ENCODE results near the gene UBE4B.
"Not testable (repeated sequence)": the region's sequence is repeated elsewhere in the genome, so short reads cannot be mapped to it uniquely, and the experiment has no call there.

Gene UBE4B

DNA sequence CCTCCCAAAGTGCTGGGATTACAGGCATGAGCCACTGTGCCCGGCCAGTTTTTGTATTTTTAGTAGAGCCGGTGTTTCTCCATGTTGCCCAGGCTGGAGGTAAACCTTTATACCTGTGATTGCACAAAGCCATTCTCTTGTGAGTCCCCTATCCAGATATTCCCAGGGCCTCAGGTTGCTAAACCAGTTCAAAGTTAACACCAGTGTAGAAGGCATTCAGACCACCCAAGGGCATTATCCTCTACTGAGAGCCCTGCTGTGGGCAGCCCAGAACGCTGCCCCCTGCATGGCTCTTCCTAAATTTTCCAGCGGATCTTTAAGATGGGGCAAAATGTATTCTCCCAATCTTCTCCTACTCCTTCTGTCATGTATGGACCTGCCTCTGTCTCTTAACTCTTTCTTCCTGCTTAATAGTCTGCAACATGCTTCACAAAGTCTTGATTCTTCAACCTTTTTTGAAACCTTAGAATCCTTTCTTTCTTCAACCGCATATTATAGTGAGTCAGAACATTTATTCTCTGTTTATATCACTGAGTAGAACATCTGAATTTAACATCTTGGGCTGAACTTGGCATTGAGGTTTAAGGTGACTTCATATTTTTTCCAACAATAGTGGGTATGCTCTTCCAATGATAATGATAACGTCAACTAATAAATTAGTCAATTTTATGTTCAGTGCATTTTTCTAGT lies 36.0 kb downstream of the UBE4B start:
- in situ Hi-C loops (cut with MboI; ENCODE audit: low sequenced_read_pairs) = no loop called here
- Histone ChIP-seq H3K9me3 (no peaks in the 10 kb centered on the region), H3K4me1 (peaks cover 22% of the 10 kb centered on the region), H3K36me3 (replicated peaks) (peaks cover 5% of the 10 kb centered on the region; the same call in 1 of the 2 replicates), H3K27me3 (ENCODE audit: low read depth) (no peaks in the 10 kb centered on the region), H3K4me3 (no peak overlapping the region)
- DNase-seq (ENCODE audit: low spot score in 2 of 2) = no peak

DNA sequence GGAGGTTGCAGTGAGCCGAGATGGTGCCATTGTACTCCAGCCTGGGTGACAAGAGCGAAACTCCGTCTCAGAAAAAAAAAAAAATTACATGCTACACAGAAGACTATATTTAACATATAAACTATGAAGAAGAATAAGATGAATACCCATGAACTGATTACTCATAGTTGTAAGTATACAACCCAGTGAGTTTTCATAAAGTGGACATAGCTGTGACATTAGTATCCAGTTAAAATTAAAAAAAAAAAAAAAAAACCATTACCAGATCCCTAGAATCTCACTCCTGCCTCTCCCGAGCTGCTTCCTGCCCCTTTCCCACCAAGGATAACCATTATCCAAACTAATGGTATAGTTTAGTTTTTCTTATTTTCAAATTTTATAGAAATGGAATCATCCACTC lies 37.4 kb downstream of the UBE4B start:
- DNase-seq (ENCODE audit: low spot score in 2 of 2) = no peak
- in situ Hi-C loops (cut with MboI; ENCODE audit: low sequenced_read_pairs) = no loop called here
- Histone ChIP-seq H3K4me3 (no peak overlapping the region), H3K9me3 (no peaks in the 10 kb centered on the region), H3K27me3 (ENCODE audit: low read depth) (no peaks in the 10 kb centered on the region), H3K36me3 (replicated peaks) (peaks cover 5% of the 10 kb centered on the region; the same call in 1 of the 2 replicates), H3K4me1 (peaks cover 18% of the 10 kb centered on the region)

DNA sequence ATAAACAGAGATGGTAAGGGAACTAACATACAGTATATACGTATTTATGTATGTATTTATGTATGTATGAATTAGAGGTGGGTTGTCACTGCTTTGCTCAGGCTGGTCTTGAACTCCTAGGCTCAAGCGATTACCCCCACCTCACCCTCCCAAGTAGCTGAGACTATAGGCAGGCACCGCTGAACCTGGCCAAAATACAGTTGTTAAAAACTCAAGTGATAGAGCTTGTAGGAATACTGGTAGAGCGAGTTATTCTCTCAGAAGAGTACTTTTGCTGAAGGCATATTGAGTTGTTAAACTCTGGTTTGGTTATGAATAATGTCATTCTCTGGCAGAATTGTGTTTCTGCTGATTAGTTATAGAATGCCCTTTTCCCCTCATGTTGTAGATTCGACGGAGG lies 38.9 kb downstream of the UBE4B start:
- H3K4me3 ChIP-seq = no peak overlapping the region
- peaks cover 5% of the 10 kb centered on the region; the same call in 1 of the 2 replicates for H3K36me3 ChIP-seq (replicated peaks)
- no peaks in the 10 kb centered on the region for H3K9me3 ChIP-seq
- peaks cover 7% of the 10 kb centered on the region for H3K4me1 ChIP-seq
- no peaks in the 10 kb centered on the region for H3K27me3 ChIP-seq (ENCODE audit: low read depth)
- no peak for DNase-seq (ENCODE audit: low spot score in 2 of 2)
- in situ Hi-C loops (cut with MboI; ENCODE audit: low sequenced_read_pairs) = no loop called here

DNA sequence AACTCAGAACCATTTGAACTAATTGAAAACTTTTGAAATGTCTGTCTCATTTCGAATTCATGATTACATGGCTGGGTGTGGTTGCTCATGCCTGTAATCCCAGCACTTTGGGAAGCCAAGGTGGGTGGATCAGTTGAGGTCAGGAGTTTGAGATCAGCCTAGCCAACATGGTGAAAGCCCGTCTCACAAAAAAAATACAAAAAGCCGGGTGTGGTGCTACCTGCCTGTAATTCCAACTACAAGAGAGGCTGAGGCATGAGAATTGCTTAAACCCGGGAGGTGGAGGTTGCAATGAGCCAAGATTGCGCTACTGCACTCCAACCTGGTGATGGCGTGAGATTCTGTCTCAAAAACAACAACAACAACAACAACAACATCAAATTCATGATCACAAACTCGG lies 40.6 kb downstream of the UBE4B start:
- DNase-seq (ENCODE audit: low spot score in 2 of 2); in situ Hi-C loops (cut with MboI; ENCODE audit: low sequenced_read_pairs); H3K27me3 ChIP-seq (ENCODE audit: low read depth); H3K4me1 ChIP-seq; H3K36me3 ChIP-seq (replicated peaks); H3K4me3 ChIP-seq; H3K9me3 ChIP-seq: not testable (repeated sequence)

DNA sequence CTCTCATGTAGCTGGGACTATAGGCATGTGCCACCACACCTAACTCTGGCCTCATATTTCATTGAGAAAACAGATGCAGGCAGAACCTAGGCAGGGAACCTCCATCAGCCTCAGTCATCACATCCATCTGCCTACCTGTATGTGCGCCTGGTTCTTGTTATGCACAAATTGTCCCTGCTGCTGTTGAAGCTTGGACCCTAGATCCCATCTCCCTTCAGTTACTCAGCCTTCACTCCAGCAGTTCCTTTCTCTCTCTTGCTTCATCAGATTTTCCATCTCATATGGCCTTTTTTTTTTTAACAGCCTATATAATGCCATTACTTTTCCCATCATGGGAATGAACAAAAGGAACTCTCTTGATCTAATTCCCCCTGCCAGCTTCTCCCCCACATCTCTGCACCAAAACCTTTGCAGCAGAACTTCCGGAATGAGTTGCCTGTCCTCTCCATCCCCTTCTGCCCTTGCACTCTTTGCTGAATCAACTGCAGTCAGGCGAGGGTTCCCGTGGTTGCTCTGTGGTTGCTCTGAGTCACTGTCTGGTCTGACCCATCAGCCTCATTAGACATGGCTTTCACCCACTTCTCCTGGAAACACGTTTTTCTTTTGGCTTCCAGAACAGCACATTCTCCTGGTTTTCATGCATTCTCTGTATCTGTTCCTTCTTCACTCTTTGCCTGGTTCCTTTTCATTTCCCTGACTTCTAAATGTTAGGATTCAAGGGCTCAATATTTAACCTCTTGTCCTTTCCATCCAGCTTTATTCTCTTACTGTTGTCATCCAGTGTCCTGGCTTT lies 41.5 kb downstream of the UBE4B start:
- no peak for DNase-seq (ENCODE audit: low spot score in 2 of 2)
- in situ Hi-C loops (cut with MboI; ENCODE audit: low sequenced_read_pairs) = no loop called here
- Histone ChIP-seq H3K4me1 (no peaks in the 10 kb centered on the region), H3K36me3 (replicated peaks) (peaks cover 5% of the 10 kb centered on the region; the same call in 1 of the 2 replicates), H3K4me3 (no peak overlapping the region), H3K9me3 (no peaks in the 10 kb centered on the region), H3K27me3 (ENCODE audit: low read depth) (no peaks in the 10 kb centered on the region)

DNA sequence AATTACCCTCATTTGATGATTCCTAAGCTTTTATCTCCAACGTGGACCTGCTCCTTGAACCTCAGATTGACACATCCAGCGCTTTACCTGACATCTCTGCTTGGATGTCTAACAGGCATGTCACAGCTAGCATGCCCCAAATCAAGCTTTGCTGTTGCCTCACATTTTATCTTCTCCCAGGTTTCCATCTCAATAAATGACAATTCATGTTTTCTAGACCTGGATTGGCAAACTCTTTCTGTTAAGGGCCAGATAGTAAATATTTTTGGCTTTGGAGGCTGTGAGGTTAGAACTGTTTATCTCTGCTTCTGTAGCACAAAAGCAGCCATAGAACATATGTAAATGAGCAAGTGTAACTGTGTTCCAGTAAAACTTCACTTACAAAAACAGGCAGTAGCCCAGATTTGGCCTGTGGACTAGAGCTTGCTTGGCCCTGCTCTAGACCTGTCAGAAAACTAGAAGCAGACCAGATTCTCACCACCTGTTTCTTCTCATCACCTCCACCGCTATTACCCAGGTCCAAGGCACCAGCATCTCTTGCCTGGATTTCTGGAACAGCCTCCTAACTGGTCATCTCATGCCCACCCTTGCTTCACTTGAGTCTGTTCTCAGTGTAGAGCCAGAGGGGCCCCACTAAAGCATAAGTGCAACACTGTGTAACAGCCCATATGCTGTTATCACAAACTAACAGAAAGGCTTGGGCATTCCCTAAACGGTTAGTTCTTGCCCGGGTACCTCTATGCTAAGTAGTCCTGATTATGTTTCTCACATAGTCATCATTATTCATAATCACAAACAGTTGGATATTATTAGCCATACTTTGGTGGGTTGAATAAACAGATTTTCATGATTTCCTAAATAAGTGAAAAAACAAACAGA lies 42.3 kb downstream of the UBE4B start:
- no peak for DNase-seq (ENCODE audit: low spot score in 2 of 2)
- in situ Hi-C loops (cut with MboI; ENCODE audit: low sequenced_read_pairs) = no loop called here
- Histone ChIP-seq H3K27me3 (ENCODE audit: low read depth) (no peaks in the 10 kb centered on the region), H3K4me1 (no peaks in the 10 kb centered on the region), H3K9me3 (no peaks in the 10 kb centered on the region), H3K4me3 (no peak overlapping the region), H3K36me3 (replicated peaks) (peaks cover 5% of the 10 kb centered on the region; the same call in 1 of the 2 replicates)

DNA sequence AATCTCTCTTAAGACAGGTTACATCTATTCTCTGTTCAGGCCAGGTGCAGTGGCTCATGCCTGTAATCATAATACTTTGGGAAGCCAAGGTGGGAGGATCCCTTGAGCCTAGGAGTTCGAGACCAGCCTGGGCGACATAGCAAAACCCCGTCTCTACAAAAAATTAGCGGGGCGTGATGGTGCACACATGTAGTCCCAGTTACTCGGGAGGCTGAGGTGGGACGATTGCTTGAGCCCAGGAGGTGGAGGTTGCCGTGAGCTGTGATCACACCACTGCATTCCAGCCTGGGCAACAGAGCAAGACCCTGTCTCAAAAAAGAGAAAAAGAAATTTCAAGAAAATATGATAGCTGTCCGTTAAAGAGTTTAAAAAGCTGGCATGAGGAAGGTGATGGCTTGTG lies 43.0 kb downstream of the UBE4B start:
- peaks cover 5% of the 10 kb centered on the region for H3K36me3 ChIP-seq (replicated peaks)
- no peaks in the 10 kb centered on the region for H3K9me3 ChIP-seq
- in situ Hi-C loops (cut with MboI; ENCODE audit: low sequenced_read_pairs) = no loop called here
- no peak for DNase-seq (ENCODE audit: low spot score in 2 of 2)
- H3K4me3 ChIP-seq = no peak overlapping the region
- no peaks in the 10 kb centered on the region for H3K4me1 ChIP-seq
- H3K27me3 ChIP-seq (ENCODE audit: low read depth) = no peaks in the 10 kb centered on the region

DNA sequence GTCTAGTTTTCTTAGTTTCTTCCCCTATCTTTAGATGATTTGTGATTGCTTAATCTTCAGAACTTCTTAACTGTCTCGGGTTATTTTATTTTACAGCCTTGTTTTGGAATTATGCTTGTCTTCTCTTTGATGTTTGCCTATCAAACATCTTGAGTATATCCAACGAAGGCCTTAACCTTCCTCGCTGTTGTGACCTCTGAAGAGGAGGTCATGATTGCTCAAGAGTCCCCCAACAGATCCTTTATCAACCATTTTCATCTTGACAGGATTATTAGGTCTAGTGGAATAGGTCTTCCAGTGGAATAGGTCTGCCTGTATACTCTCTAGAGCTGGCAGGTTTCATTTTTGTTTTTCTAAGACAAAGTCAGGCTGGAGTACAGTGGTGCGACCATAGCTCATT lies 45.7 kb downstream of the UBE4B start:
- Histone ChIP-seq H3K9me3 (no peaks in the 10 kb centered on the region), H3K27me3 (ENCODE audit: low read depth) (no peaks in the 10 kb centered on the region)
- in situ Hi-C loops (cut with MboI; ENCODE audit: low sequenced_read_pairs) = no loop called here

DNA sequence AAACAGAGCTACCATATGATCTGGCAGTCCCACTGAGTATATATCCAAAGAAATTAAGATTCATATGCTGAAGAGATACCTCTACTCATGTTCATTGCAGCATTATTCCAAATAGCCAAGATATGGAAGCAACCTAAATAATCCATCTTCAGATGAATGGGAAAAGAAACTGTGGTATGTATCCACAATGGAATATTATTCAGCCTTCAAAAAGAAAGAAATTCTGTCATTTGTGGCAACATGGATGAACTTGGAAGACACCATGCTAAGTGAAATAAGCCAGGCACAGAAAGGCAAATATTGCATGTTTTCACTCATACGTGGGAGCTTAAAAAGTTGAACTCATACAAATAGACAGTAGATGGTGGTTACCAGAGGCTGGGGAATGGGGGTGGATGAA lies 47.8 kb downstream of the UBE4B start:
- Histone ChIP-seq H3K9me3 (no peaks in the 10 kb centered on the region), H3K4me1 (no peaks in the 10 kb centered on the region), H3K4me3 (no peak overlapping the region), H3K36me3 (replicated peaks) (no peaks in the 10 kb centered on the region; the same call in 1 of the 2 replicates), H3K27me3 (ENCODE audit: low read depth) (no peaks in the 10 kb centered on the region)
- in situ Hi-C loops (cut with MboI; ENCODE audit: low sequenced_read_pairs) = no loop called here
- DNase-seq (ENCODE audit: low spot score in 2 of 2) = no peak

More for the DNA sequence above, 45.7 kb downstream of the UBE4B start:
- H3K4me1 ChIP-seq = no peaks in the 10 kb centered on the region
- DNase-seq (ENCODE audit: low spot score in 2 of 2) = no peak
- H3K4me3 ChIP-seq = no peak overlapping the region
- H3K36me3 ChIP-seq (replicated peaks) = no peaks in the 10 kb centered on the region; the same call in 1 of the 2 replicates

DNA sequence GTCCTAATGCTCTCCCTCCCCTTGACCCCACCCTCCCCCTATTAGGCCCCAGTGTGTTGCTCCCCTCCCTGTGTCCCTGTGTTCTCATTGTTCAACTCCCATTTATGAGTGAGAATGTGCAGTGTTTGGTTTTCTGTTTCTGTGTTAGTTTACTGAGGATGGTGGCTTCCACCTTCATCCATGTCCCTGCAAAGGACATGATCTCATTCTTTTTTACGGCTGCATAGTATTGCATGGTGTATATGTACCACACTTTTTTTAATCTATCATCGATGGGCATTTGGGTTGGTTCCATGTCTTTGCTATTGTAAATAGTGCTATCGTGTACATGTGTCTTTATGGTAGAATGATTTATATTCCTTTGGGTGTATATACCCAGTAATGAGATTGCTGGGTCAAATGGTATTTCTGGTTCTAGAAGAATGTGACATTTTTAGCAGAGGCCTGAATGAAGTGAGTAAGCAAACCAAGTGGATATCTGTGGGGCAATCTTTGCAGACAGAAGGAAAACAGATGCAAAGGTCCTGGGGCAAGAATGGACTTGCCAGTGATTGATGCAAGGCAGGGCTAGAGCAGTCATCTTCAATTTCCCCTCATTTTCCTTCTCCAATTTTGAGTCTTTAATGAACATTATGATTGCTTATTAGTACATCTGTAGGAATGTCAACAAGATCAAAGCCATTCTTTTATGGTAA lies 50.2 kb downstream of the UBE4B start:
- H3K4me1 ChIP-seq = no peaks in the 10 kb centered on the region
- no peaks in the 10 kb centered on the region; the same call in 1 of the 2 replicates for H3K36me3 ChIP-seq (replicated peaks)
- H3K9me3 ChIP-seq = no peaks in the 10 kb centered on the region
- H3K27me3 ChIP-seq (ENCODE audit: low read depth) = no peaks in the 10 kb centered on the region
- DNase-seq (ENCODE audit: low spot score in 2 of 2) = no peak
- in situ Hi-C loops (cut with MboI; ENCODE audit: low sequenced_read_pairs) = no loop called here
- H3K4me3 ChIP-seq = no peak overlapping the region

DNA sequence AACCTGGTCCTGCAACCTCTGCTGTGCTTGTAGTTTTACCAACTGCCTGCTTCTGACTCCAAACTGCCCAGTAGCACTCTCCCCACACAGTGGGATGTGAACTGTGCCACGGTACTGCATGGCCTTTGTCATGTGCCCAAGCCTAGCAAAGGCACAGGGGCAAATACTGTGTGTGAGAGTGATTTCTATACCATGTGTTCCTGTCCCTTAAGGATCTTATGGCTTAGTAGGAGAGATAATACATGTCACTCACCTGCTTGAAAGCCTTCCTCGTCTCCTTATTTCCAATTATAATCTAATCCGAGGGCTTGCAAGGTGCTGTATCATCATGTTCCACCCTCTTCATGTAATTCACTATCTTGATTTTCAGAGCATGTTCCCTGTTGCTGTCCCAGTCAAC lies 51.3 kb downstream of the UBE4B start:
- no peak overlapping the region for H3K4me3 ChIP-seq
- no peaks in the 10 kb centered on the region; the same call in 1 of the 2 replicates for H3K36me3 ChIP-seq (replicated peaks)
- H3K4me1 ChIP-seq = no peaks in the 10 kb centered on the region
- no peaks in the 10 kb centered on the region for H3K9me3 ChIP-seq
- H3K27me3 ChIP-seq (ENCODE audit: low read depth) = no peaks in the 10 kb centered on the region
- DNase-seq (ENCODE audit: low spot score in 2 of 2) = no peak
- in situ Hi-C loops (cut with MboI; ENCODE audit: low sequenced_read_pairs) = no loop called here

DNA sequence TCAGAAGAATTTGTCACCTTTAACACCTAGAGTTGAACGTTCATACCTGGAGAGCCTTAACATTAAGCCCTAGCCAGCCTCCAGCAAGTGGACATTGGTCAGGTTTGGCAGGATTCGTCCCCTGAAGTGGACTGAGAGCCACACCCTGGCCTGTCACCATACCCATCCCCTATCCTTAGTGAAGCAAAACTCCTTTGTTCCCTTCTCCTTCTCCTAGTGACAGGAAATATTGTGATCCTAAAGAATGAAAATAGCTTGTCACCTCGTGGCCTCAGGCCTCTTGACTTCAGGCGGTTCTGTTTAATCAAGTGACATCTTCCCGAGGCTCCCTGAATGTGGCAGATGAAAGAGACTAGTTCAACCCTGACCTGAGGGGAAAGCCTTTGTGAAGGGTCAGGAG lies 52.3 kb downstream of the UBE4B start:
- DNase-seq (ENCODE audit: low spot score in 2 of 2) = no peak
- Histone ChIP-seq H3K27me3 (ENCODE audit: low read depth) (no peaks in the 10 kb centered on the region), H3K4me1 (no peaks in the 10 kb centered on the region), H3K36me3 (replicated peaks) (no peaks in the 10 kb centered on the region; the same call in 1 of the 2 replicates), H3K9me3 (no peaks in the 10 kb centered on the region), H3K4me3 (no peak overlapping the region)
- in situ Hi-C loops (cut with MboI; ENCODE audit: low sequenced_read_pairs) = no loop called here

DNA sequence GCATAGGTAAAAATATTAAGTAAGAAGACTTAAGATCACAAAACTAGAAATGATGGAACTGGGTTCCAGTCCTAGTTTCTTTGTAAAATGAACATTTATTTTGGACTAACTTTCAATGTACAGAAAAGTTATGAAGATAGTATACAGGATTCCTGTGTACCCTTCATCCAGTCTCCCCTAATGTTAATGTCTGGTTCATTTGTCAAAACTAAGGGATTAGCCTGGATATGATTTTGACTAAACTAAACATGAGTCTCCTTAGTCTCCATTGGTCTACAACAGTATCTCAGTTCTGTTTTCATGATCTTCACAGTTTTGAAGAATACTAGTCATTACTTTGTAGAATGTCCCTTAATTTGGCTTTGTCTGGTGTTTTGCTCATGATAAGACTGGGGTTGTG lies 54.5 kb downstream of the UBE4B start:
- Histone ChIP-seq H3K27me3 (ENCODE audit: low read depth) (no peaks in the 10 kb centered on the region), H3K9me3 (no peaks in the 10 kb centered on the region), H3K4me1 (no peaks in the 10 kb centered on the region), H3K4me3 (no peak overlapping the region), H3K36me3 (replicated peaks) (no peaks in the 10 kb centered on the region)
- no peak for DNase-seq (ENCODE audit: low spot score in 2 of 2)
- in situ Hi-C loops (cut with MboI; ENCODE audit: low sequenced_read_pairs) = no loop called here

Data from HAP-1 (cell line).